HEK293 (cell line): ENCODE data around the gene DOCK9.

Experiments
- CTCF ChIA-PET: fragments of 350-600 bp; formaldehyde crosslinking; extraction: SDS; loops from one replicate; lab custom pipeline; 2021; ENCODE audit warnings: antibody characterized with exemption; lab: Yijun Ruan, JAX
- POLR2A ChIA-PET: fragments of 300-600 bp; formaldehyde crosslinking; extraction: SDS; loops from one replicate; lab custom pipeline; 2020; ENCODE audit warnings: antibody characterized with exemption, inconsistent platforms; lab: Yijun Ruan, JAX
- H3K27ac ChIP-seq: fragments of 200-500 bp; sonication (Bioruptor generic); 2 replicates; pipeline ENCODE4 v1.5.1; 2014; ENCODE audit warnings: low read depth, low read length, control low read depth, inconsistent platforms; ENCODE audit errors: extremely low read depth
- H3K36me3 ChIP-seq, 2 experiments: fragments of 200-500 bp in 1 of 2; sonication (Bioruptor generic) in 1 of 2; 1 replicate in 1 of 2; 2 replicates in 1 of 2; pipeline ENCODE4 v1.5.1; 2014 to 2017; ENCODE audit warnings: inconsistent platforms in 2 of 2, low read length in 2 of 2; ENCODE audit not compliant: control insufficient read depth in 2 of 2, insufficient read depth in 1 of 2
- H3K4me1 ChIP-seq: fragments of 200-500 bp; sonication (Bioruptor generic); 2 replicates; pipeline ENCODE4 v1.5.1; 2014; ENCODE audit warnings: mild to moderate bottlenecking, low read length, inconsistent platforms; ENCODE audit not compliant: control insufficient read depth, insufficient read depth
- H3K4me3 ChIP-seq: 2 replicates; pipeline ENCODE4 v1.5.1; 2011; ENCODE audit warnings: low read depth, mild to moderate bottlenecking, control low read depth, low read length, moderate library complexity
- H3K9me3 ChIP-seq: fragments of 200-500 bp; sonication (Bioruptor generic); 2 replicates; pipeline ENCODE4 v1.5.1; 2014; ENCODE audit warnings: low read depth, low read length, inconsistent platforms; ENCODE audit not compliant: control insufficient read depth, insufficient read depth
- GLIS2 ChIP-seq: fragments of 450-650 bp; formaldehyde crosslinking; IDR thresholded peaks from 2 replicates; pipeline ENCODE4 v1.5.1; 2016; ENCODE audit warnings: missing biosample characterization, missing genetic modification characterization
- PRDM6 ChIP-seq: fragments of 450-650 bp; formaldehyde crosslinking; IDR thresholded peaks from 2 replicates; pipeline ENCODE4 v1.5.1; 2017; ENCODE audit warnings: missing biosample characterization, missing genetic modification characterization
- ZNF133 ChIP-seq: fragments of 450-650 bp; formaldehyde crosslinking; IDR thresholded peaks from 2 replicates; pipeline ENCODE4 v1.5.1; 2016; ENCODE audit warnings: missing biosample characterization, missing genetic modification characterization
- ZNF311 ChIP-seq: fragments of 450-650 bp; formaldehyde crosslinking; IDR thresholded peaks from 2 replicates; pipeline ENCODE4 v1.5.1; 2017; ENCODE audit warnings: missing biosample characterization, missing genetic modification characterization, borderline replicate concordance
- ZNF350 ChIP-seq: fragments of 450-650 bp; formaldehyde crosslinking; IDR thresholded peaks from 2 replicates; pipeline ENCODE4 v1.5.0; 2017; ENCODE audit warnings: missing biosample characterization, mild to moderate bottlenecking, missing genetic modification characterization
- ZNF404 ChIP-seq: fragments of 450-650 bp; formaldehyde crosslinking; IDR thresholded peaks from 2 replicates; pipeline ENCODE4 v1.5.1; 2017; ENCODE audit warnings: missing biosample characterization, missing genetic modification characterization
- ZNF48 ChIP-seq: fragments of 450-650 bp; formaldehyde crosslinking; IDR thresholded peaks from 2 replicates; pipeline ENCODE4 v1.5.1; 2016; ENCODE audit warnings: missing biosample characterization, missing genetic modification characterization
- ZNF580 ChIP-seq: fragments of 450-650 bp; formaldehyde crosslinking; IDR thresholded peaks from 2 replicates; pipeline ENCODE4 v1.5.1; 2016; ENCODE audit warnings: missing biosample characterization, missing genetic modification characterization
- ZNF768 ChIP-seq: fragments of 450-650 bp; formaldehyde crosslinking; IDR thresholded peaks from 2 replicates; pipeline ENCODE4 v1.5.1; 2018; ENCODE audit warnings: missing biosample characterization, mild to moderate bottlenecking, missing genetic modification characterization
- TF ChIP-seq, protein P1 (sequence below): fragments of 450-650 bp; formaldehyde crosslinking; IDR thresholded peaks from 2 replicates; pipeline ENCODE4 v1.5.1; 2016; ENCODE audit warnings: missing biosample characterization, missing genetic modification characterization, borderline replicate concordance
- TF ChIP-seq, protein P2 (sequence below): fragments of 450-650 bp; formaldehyde crosslinking; IDR thresholded peaks from 2 replicates; pipeline ENCODE4 v1.5.1; 2016; ENCODE audit warnings: missing biosample characterization, missing genetic modification characterization
- TF ChIP-seq, protein P3 (sequence below): fragments of 450-650 bp; formaldehyde crosslinking; IDR thresholded peaks from 2 replicates; pipeline ENCODE4 v1.5.1; 2016; ENCODE audit warnings: missing biosample characterization, missing genetic modification characterization

Gene DOCK9

DNA sequence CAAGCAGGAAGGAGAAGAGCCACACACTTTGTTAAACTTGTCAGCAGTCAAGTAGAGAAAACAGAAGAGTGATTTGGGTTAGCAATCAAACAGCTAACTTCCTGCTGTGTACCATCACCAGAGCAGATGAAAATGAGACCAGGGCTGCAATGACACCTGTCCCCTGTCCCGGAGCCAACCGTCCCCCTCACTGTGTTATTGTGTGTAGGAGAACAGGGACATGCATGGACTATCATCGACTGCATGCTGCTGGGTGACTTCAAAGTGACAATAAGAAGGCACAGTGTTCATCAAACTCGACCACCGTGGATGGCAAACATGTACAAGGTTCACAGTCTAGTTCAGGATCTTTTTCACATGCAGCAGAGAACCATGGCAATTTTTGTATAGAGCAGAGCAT lies 131.3 kb downstream of the DOCK9 start (continued):
- TF ChIP-seq, protein P1, sequence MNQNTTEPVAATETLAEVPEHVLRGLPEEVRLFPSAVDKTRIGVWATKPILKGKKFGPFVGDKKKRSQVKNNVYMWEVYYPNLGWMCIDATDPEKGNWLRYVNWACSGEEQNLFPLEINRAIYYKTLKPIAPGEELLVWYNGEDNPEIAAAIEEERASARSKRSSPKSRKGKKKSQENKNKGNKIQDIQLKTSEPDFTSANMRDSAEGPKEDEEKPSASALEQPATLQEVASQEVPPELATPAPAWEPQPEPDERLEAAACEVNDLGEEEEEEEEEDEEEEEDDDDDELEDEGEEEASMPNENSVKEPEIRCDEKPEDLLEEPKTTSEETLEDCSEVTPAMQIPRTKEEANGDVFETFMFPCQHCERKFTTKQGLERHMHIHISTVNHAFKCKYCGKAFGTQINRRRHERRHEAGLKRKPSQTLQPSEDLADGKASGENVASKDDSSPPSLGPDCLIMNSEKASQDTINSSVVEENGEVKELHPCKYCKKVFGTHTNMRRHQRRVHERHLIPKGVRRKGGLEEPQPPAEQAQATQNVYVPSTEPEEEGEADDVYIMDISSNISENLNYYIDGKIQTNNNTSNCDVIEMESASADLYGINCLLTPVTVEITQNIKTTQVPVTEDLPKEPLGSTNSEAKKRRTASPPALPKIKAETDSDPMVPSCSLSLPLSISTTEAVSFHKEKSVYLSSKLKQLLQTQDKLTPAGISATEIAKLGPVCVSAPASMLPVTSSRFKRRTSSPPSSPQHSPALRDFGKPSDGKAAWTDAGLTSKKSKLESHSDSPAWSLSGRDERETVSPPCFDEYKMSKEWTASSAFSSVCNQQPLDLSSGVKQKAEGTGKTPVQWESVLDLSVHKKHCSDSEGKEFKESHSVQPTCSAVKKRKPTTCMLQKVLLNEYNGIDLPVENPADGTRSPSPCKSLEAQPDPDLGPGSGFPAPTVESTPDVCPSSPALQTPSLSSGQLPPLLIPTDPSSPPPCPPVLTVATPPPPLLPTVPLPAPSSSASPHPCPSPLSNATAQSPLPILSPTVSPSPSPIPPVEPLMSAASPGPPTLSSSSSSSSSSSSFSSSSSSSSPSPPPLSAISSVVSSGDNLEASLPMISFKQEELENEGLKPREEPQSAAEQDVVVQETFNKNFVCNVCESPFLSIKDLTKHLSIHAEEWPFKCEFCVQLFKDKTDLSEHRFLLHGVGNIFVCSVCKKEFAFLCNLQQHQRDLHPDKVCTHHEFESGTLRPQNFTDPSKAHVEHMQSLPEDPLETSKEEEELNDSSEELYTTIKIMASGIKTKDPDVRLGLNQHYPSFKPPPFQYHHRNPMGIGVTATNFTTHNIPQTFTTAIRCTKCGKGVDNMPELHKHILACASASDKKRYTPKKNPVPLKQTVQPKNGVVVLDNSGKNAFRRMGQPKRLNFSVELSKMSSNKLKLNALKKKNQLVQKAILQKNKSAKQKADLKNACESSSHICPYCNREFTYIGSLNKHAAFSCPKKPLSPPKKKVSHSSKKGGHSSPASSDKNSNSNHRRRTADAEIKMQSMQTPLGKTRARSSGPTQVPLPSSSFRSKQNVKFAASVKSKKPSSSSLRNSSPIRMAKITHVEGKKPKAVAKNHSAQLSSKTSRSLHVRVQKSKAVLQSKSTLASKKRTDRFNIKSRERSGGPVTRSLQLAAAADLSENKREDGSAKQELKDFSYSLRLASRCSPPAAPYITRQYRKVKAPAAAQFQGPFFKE (tag by site-specific recombination), result no peak
- no peak for TF ChIP-seq PRDM6 (tag by site-specific recombination)
- TF ChIP-seq ZNF404 (tag by site-specific recombination), result no peak
- TF ChIP-seq ZNF580 (tag by site-specific recombination), result no peak
- no peak for TF ChIP-seq ZNF133 (tag by site-specific recombination)
- TF ChIP-seq, protein P2, sequence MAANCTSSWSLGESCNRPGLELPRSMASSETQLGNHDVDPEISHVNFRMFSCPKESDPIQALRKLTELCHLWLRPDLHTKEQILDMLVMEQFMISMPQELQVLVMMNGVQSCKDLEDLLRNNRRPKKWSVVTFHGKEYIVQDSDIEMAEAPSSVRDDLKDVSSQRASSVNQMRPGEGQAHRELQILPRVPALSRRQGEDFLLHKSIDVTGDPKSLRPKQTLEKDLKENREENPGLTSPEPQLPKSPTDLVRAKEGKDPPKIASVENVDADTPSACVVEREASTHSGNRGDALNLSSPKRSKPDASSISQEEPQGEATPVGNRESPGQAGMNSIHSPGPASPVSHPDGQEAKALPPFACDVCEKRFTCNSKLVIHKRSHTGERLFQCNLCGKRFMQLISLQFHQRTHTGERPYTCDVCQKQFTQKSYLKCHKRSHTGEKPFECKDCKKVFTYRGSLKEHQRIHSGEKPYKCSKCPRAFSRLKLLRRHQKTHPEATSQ (tag by site-specific recombination), result no peak
- no peak for TF ChIP-seq ZNF48 (tag by site-specific recombination)

- Histone ChIP-seq H3K4me1 (no peaks in the 10 kb centered on the region), H3K36me3 (peaks cover 0 to 3% of the 10 kb centered on the region in 2 experiments; a peak in 1 of 3 replicates), H3K9me3 (no peaks in the 10 kb centered on the region), H3K27ac (no peak overlapping the region), H3K4me3 (no peak overlapping the region)
- CTCF ChIA-PET, result interaction anchor here (0.7 kb wide), 1 partner anchor 245 kb away, joined by 3 read pairs; no protein-coding TSS in a partner anchor
- POLR2A ChIA-PET, result no interaction called here
- TF ChIP-seq ZNF311 (tag by site-specific recombination), result no peak
- TF ChIP-seq, protein P3, sequence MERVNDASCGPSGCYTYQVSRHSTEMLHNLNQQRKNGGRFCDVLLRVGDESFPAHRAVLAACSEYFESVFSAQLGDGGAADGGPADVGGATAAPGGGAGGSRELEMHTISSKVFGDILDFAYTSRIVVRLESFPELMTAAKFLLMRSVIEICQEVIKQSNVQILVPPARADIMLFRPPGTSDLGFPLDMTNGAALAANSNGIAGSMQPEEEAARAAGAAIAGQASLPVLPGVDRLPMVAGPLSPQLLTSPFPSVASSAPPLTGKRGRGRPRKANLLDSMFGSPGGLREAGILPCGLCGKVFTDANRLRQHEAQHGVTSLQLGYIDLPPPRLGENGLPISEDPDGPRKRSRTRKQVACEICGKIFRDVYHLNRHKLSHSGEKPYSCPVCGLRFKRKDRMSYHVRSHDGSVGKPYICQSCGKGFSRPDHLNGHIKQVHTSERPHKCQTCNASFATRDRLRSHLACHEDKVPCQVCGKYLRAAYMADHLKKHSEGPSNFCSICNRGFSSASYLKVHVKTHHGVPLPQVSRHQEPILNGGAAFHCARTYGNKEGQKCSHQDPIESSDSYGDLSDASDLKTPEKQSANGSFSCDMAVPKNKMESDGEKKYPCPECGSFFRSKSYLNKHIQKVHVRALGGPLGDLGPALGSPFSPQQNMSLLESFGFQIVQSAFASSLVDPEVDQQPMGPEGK, result no peak
These were observed 132.1 kb downstream of the DOCK9 start for GRCh38 chr13:98845742-98846141.

GRCh38 chr13:98844021-98844420 lies 133.8 kb downstream of the DOCK9 start:
- ChIA-PET POLR2A (no interaction called here), CTCF (interaction anchor here (0.6 to 1.7 kb wide), 9 partner anchors 9 to 988 kb away, joined by 3 to 7 read pairs (median 3); no protein-coding TSS in a partner anchor)

More at GRCh38 chr13:98844021-98844420, 133.8 kb downstream of the DOCK9 start:
- H3K27ac ChIP-seq, result no peak overlapping the region
- TF ChIP-seq ZNF768, result no peak
- no peak for TF ChIP-seq GLIS2
- no peak for TF ChIP-seq ZNF350 (tag by site-specific recombination)
- H3K4me1 ChIP-seq, result no peaks in the 10 kb centered on the region
- peaks cover 0 to 3% of the 10 kb centered on the region in 2 experiments; a peak in 1 of 3 replicates for H3K36me3 ChIP-seq
- H3K9me3 ChIP-seq, result no peaks in the 10 kb centered on the region
- no peak overlapping the region for H3K4me3 ChIP-seq
